HG03442 (cell line): ENCODE measurements around the gene NPIPB9.
A peak's percentile ranks its signal among the peaks of the same experiment; 100 is the strongest.
"Not testable (repeated sequence)": the region's sequence is repeated elsewhere in the genome, so short reads cannot be mapped to it uniquely, and the experiment has no call there.

Experiments used
- ATAC-seq: cut with Tn5 transposase; IDR thresholded peaks from one replicate; pipeline ENCODE4 v1.9.1; 2021; ENCODE audit warnings: mild to moderate bottlenecking, moderate library complexity; ENCODE audit not compliant: unreplicated experiment

Gene NPIPB9

GRCh38 chr16:28751487-28751886 is at the start of gene NPIPB9:
TSS of gene NPIPB9 (plus strand) at chr16:28751787.
- ATAC-seq = not testable (repeated sequence)

- not testable (repeated sequence) for ATAC-seq
Observed at GRCh38 chr16:28704246-28704645, 47.3 kb upstream of the NPIPB9 start.

GRCh38 chr16:28711220-28712083 is 40.1 kb upstream of the NPIPB9 start, which contains the start of gene EIF3C:
TSS of gene EIF3C (plus strand) at chr16:28711464. CDS start at chr16:28711687, 223 bp downstream.
- ATAC-seq = peak; percentile 92

- ATAC-seq = not testable (repeated sequence)
Observed at GRCh38 chr16:28722852-28723650, 28.5 kb upstream of the NPIPB9 start.

- ATAC-seq = not testable (repeated sequence)
Observed at GRCh38 chr16:28731253-28731652, 20.3 kb upstream of the NPIPB9 start.

- ATAC-seq = not testable (repeated sequence)
Observed at GRCh38 chr16:28732455-28733124, 19.0 kb upstream of the NPIPB9 start.

- ATAC-seq = not testable (repeated sequence)
Observed at GRCh38 chr16:28739787-28740186, 11.8 kb upstream of the NPIPB9 start.

GRCh38 chr16:28740631-28741030 is 11.0 kb upstream of the NPIPB9 start:
- not testable (repeated sequence) for ATAC-seq

GRCh38 chr16:28741295-28741694 is 10.3 kb upstream of the NPIPB9 start:
- not testable (repeated sequence) for ATAC-seq

- not testable (repeated sequence) for ATAC-seq
Observed at GRCh38 chr16:28746618-28747350, 4.8 kb upstream of the NPIPB9 start.

- ATAC-seq = peak; percentile 92
Observed at GRCh38 chr16:28749997-28750465, 1.6 kb upstream of the NPIPB9 start.

- ATAC-seq = peak; percentile 25
Observed at GRCh38 chr16:28750469-28751067, 1.0 kb upstream of the NPIPB9 start.

- not testable (repeated sequence) for ATAC-seq
Observed at GRCh38 chr16:28781697-28782096, 30.1 kb downstream of the NPIPB9 start.

GRCh38 chr16:28782357-28782756 is 30.8 kb downstream of the NPIPB9 start:
- not testable (repeated sequence) for ATAC-seq

GRCh38 chr16:28802235-28803019 is 50.8 kb downstream of the NPIPB9 start:
- ATAC-seq = not testable (repeated sequence)

- ATAC-seq = not testable (repeated sequence)
Observed at GRCh38 chr16:28807445-28808120, 56.0 kb downstream of the NPIPB9 start.

GRCh38 chr16:28820016-28820415 is 68.4 kb downstream of the NPIPB9 start:
- ATAC-seq = no peak

- ATAC-seq = not testable (repeated sequence)
Observed at GRCh38 chr16:28820546-28820945, 69.0 kb downstream of the NPIPB9 start.
